IMR-90 (cell line): ENCODE results near the gene FBXL20. TPM values are rescaled to one million over a fixed set of nuclear protein-coding genes. Genes with fewer than 3 reads are reported as not detected.

Experiments used
- ATAC-seq: fragments of 200-7000 bp; cut with Tn5 transposase; 2 replicates; pipeline ENCODE4 v1.9.1; 2020; ENCODE audit warnings: low read depth, mild to moderate bottlenecking, moderate library complexity
- BruUV-seq: library from RNA; stranded (reverse); fragments of 400-500 nt; replicated peaks from 2 replicates; lab custom pipeline; 2021; lab: Mats Ljungman, UMichigan
- CTCF ChIA-PET: fragments of 300-600 bp; formaldehyde crosslinking; extraction: SDS; loops from one replicate; lab custom pipeline; 2021; ENCODE audit warnings: antibody characterized with exemption; lab: Yijun Ruan, JAX
- POLR2A ChIA-PET: fragments of 300-600 bp; sonication (Branson Sonifier 250); formaldehyde crosslinking; loops from one replicate; lab custom pipeline; 2022; ENCODE audit warnings: antibody characterized with exemption; ENCODE audit not compliant: unreplicated experiment; lab: Charles Lee
- DNase-seq: peaks from one replicate; pipeline ENCODE4 v3.0.0; 2013
- H2AFZ ChIP-seq: replicated peaks from 2 replicates; pipeline ENCODE3; 2013; ENCODE audit warnings: low read length, mild to moderate bottlenecking; ENCODE audit not compliant: poor library complexity
- H2AK5ac ChIP-seq: 2 replicates; pipeline ENCODE4 v1.6.1; 2013; ENCODE audit warnings: low read depth, low read length, inconsistent platforms
- H2AK9ac ChIP-seq: replicated peaks from 2 replicates; pipeline ENCODE3; 2013; ENCODE audit warnings: mild to moderate bottlenecking, low read depth, low read length, moderate library complexity; ENCODE audit not compliant: poor library complexity
- H2BK120ac ChIP-seq: 2 replicates; pipeline ENCODE4 v1.6.1; 2013; ENCODE audit warnings: low read depth, low read length, inconsistent platforms
- H2BK15ac ChIP-seq: 3 replicates; pipeline ENCODE4 v1.6.1; 2013; ENCODE audit warnings: low read depth, low read length, inconsistent platforms
- H2BK20ac ChIP-seq: 2 replicates; pipeline ENCODE4 v1.6.1; 2013; ENCODE audit warnings: low read depth, mild to moderate bottlenecking, inconsistent platforms, low read length, moderate library complexity
- H2BK5ac ChIP-seq: 2 replicates; pipeline ENCODE4 v1.6.1; 2013; ENCODE audit warnings: mild to moderate bottlenecking, low read depth, low read length, inconsistent platforms; ENCODE audit not compliant: poor library complexity, severe bottlenecking
- H3K14ac ChIP-seq: replicated peaks from 2 replicates; pipeline ENCODE4 v1.6.1; 2013; ENCODE audit warnings: low read depth, low read length, inconsistent platforms
- H3K18ac ChIP-seq: 2 replicates; pipeline ENCODE4 v1.6.1; 2013; ENCODE audit warnings: low read depth, low read length, control low read depth
- H3K23ac ChIP-seq: 2 replicates; pipeline ENCODE4 v1.6.1; 2013; ENCODE audit warnings: low read depth, low read length, inconsistent platforms
- H3K27ac ChIP-seq: 2 replicates; pipeline ENCODE4 v1.5.1; 2013; ENCODE audit warnings: mild to moderate bottlenecking, control low read depth, low read length; ENCODE audit not compliant: insufficient read depth
- H3K27me3 ChIP-seq: 2 replicates; pipeline ENCODE4 v1.6.1; 2013; ENCODE audit warnings: low read length; ENCODE audit not compliant: control insufficient read depth, insufficient read depth
- H3K36me3 ChIP-seq: 2 replicates; pipeline ENCODE4 v1.6.1; 2013; ENCODE audit warnings: low read length, mixed read lengths; ENCODE audit not compliant: control insufficient read depth, insufficient read depth
- H3K4ac ChIP-seq: 2 replicates; pipeline ENCODE4 v1.6.1; 2013; ENCODE audit warnings: low read depth, low read length, inconsistent platforms
- H3K4me1 ChIP-seq: 2 replicates; pipeline ENCODE4 v1.6.1; 2013; ENCODE audit warnings: low read length, mixed read lengths; ENCODE audit not compliant: control insufficient read depth, insufficient read depth
- H3K4me2 ChIP-seq: 2 replicates; pipeline ENCODE4 v1.6.1; 2013; ENCODE audit warnings: low read depth, mild to moderate bottlenecking, control low read depth, low read length, moderate library complexity
- H3K4me3 ChIP-seq: 2 replicates; pipeline ENCODE4 v1.5.1; 2013; ENCODE audit warnings: low read depth, mild to moderate bottlenecking, control low read depth, low read length, moderate library complexity; ENCODE audit not compliant: insufficient read depth
- H3K56ac ChIP-seq: 2 replicates; pipeline ENCODE4 v1.6.1; 2013; ENCODE audit warnings: low read length, inconsistent platforms; ENCODE audit not compliant: insufficient read depth; ENCODE audit errors: extremely low read depth
- H3K79me1 ChIP-seq, 2 experiments: 2 replicates each; pipeline ENCODE4 v1.6.1; 2013; ENCODE audit warnings: low read length in 2 of 2, inconsistent platforms in 1 of 2, low read depth in 1 of 2
- H3K9ac ChIP-seq: 2 replicates; pipeline ENCODE4 v1.6.1; 2013; ENCODE audit warnings: low read depth, low read length, control low read depth
- H3K9me1 ChIP-seq: 2 replicates; pipeline ENCODE4 v1.6.1; 2013; ENCODE audit warnings: low read length, inconsistent platforms; ENCODE audit not compliant: insufficient read depth
- H3K9me3 ChIP-seq: 2 replicates; pipeline ENCODE4 v1.6.1; 2013; ENCODE audit warnings: low read length; ENCODE audit not compliant: control insufficient read depth, insufficient read depth
- H4K20me1 ChIP-seq: 2 replicates; pipeline ENCODE4 v1.6.1; 2013; ENCODE audit warnings: low read length, inconsistent platforms; ENCODE audit not compliant: insufficient read depth
- H4K5ac ChIP-seq: 2 replicates; pipeline ENCODE4 v1.6.1; 2013; ENCODE audit warnings: mild to moderate bottlenecking, low read depth, low read length, control low read depth
- H4K8ac ChIP-seq, 2 experiments: 2 replicates each; pipeline ENCODE4 v1.6.1; 2013; ENCODE audit warnings: low read depth in 2 of 2, low read length in 2 of 2, control low read depth in 1 of 2, inconsistent platforms in 1 of 2
- H4K91ac ChIP-seq: 2 replicates; pipeline ENCODE4 v1.6.1; 2013; ENCODE audit warnings: low read depth, low read length, inconsistent platforms; ENCODE audit not compliant: insufficient read depth
- BHLHE40 ChIP-seq: fragments of 150-350 bp; IDR thresholded peaks from 2 replicates; pipeline ENCODE4 v1.6.1; 2016; ENCODE audit warnings: mild to moderate bottlenecking, low read depth, low read length
- CEBPB ChIP-seq: IDR thresholded peaks from 2 replicates; pipeline ENCODE4 v1.6.1; 2012; ENCODE audit warnings: low read depth, low read length, improper control_type of control experiment
- FOS ChIP-seq: fragments of 150-350 bp; IDR thresholded peaks from 2 replicates; pipeline ENCODE4 v1.6.1; 2016; ENCODE audit warnings: low read depth, low read length
- RAD21 ChIP-seq: IDR thresholded peaks from 2 replicates; pipeline ENCODE4 v1.6.1; 2012; ENCODE audit warnings: low read length, improper control_type of control experiment
- RCOR1 ChIP-seq: IDR thresholded peaks from 2 replicates; pipeline ENCODE4 v1.6.1; 2012; ENCODE audit warnings: mild to moderate bottlenecking, low read length, improper control_type of control experiment; ENCODE audit not compliant: insufficient replicate concordance
- USF2 ChIP-seq: fragments of 150-350 bp; IDR thresholded peaks from 2 replicates; pipeline ENCODE4 v1.6.1; 2017; ENCODE audit warnings: mild to moderate bottlenecking, antibody characterized with exemption, low read length, low read depth
- WGBS, 2 experiments: methylation state at CpG; one replicate each; pipeline versions ENCODE4 v1.1.5 to v1.1.7; 2013; ENCODE audit warnings: missing lambda C conversion rate in 2 of 2; ENCODE audit not compliant: insufficient read length in 1 of 2; ENCODE audit errors: extremely low coverage in 2 of 2; 5-methylcytosine and 5-hydroxymethylcytosine counted together
- dilution Hi-C: fragments of 300-500 bp; cut with HindIII; formaldehyde crosslinking; loops from one replicate; pipeline ENCODE4 v1.14.3; 2018; ENCODE audit warnings: low sequenced_read_pairs; ENCODE audit not compliant: unreplicated experiment
- in situ Hi-C: fragments of 300-500 bp; cut with MboI; formaldehyde crosslinking; loops from 3 replicates; pipeline ENCODE4 v1.14.3; 2019; ENCODE audit warnings: low sequenced_read_pairs, inconsistent platforms, mixed read lengths
- intact Hi-C: fragments of 100-400 bp; cut with micrococcal nuclease; formaldehyde crosslinking; loops from 2 replicates; pipeline ENCODE4 v1.10.0; 2022
- polyA plus RNA-seq, 3 experiments: library from polyadenylated mRNA; depleted of rRNA; stranded (reverse); fragments of >200 nt; gene quantifications; 2 replicates each; pipeline ENCODE4 v1.2.3, GENCODE V29; 2012; ENCODE audit warnings: low replicate concordance in 1 of 3
- total RNA-seq: library from RNA; depleted of rRNA; stranded (reverse); fragments of >200 nt; gene quantifications from 2 replicates; pipeline ENCODE4 v1.2.3, GENCODE V29; 2012

Gene FBXL20
- total and polyA plus RNA-seq, 2 of the 4 experiments (the other 2 are of a cell fraction) = 4.1 to 13.8 TPM

DNA sequence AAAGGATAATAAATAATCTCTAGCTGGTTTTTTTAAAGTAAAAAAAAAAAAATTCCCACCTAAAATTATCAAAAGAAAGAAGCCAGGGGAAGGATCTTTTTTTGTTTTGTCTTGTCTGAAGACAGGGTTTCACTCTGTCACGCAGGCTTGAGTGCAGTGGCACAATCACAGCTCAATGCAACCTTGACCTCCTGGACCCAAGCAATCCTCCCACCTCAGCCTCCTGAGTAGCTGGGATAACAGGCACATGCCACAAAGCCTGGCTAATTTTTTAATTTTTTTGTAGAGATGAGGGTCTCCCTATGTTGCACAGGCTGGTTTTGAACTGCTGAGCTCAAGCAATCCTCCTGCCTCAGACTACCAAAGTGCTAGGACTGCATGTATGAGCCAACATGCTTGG lies 97.2 kb downstream of the FBXL20 start:
- no peak overlapping the region for H3K18ac ChIP-seq
- no peak overlapping the region for H2BK120ac ChIP-seq
- in situ Hi-C loops (no loop called here), intact Hi-C loops (no loop called here), dilution Hi-C loops (no loop called here)
- H3K23ac ChIP-seq = no peak overlapping the region
- no peak overlapping the region for H4K91ac ChIP-seq
- H3K9me1 ChIP-seq = no peaks in the 10 kb centered on the region
- ChIA-PET CTCF (no interaction called here), POLR2A (no interaction called here)
- no peak overlapping the region for H3K4me3 ChIP-seq
- no peaks in the 10 kb centered on the region for H3K9me3 ChIP-seq
- 0 out of 2 replicates have a peak, but pooled peaks cover 2% of the 10 kb centered on the region for H3K4me1 ChIP-seq
- no peak overlapping the region for H2BK15ac ChIP-seq
- WGBS, 2 experiments = no CpG with 5 or more reads among the region's 1 CpG
- no TSS peak for BruUV-seq
- H3K4ac ChIP-seq = no peak overlapping the region
- H4K20me1 ChIP-seq = no peaks in the 10 kb centered on the region
- H3K9ac ChIP-seq = no peak overlapping the region
- H3K27ac ChIP-seq = no peak overlapping the region
- no peak overlapping the region for H3K56ac ChIP-seq
- no peak overlapping the region for H2AFZ ChIP-seq
- no peak overlapping the region for H3K14ac ChIP-seq
- H2BK20ac ChIP-seq = no peak overlapping the region
- H2BK5ac ChIP-seq = no peak overlapping the region
- TF ChIP-seq RAD21 = no peak
- TF ChIP-seq FOS = no peak
- no peak for TF ChIP-seq USF2
- TF ChIP-seq BHLHE40 = no peak
- no peak for TF ChIP-seq CEBPB
- TF ChIP-seq RCOR1 = no peak
- H3K27me3 ChIP-seq = no peaks in the 10 kb centered on the region
- no peak for ATAC-seq
- peaks cover 4% of the 10 kb centered on the region for H3K36me3 ChIP-seq
- no peak overlapping the region for H2AK5ac ChIP-seq
- H4K5ac ChIP-seq = no peak overlapping the region
- H3K4me2 ChIP-seq = no peak overlapping the region
- no peak for DNase-seq
- no peak overlapping the region for H2AK9ac ChIP-seq
- H4K8ac ChIP-seq = no peak overlapping the region
- H3K79me1 ChIP-seq = no peaks in the 10 kb centered on the region
